ENCODE results near the gene ARHGAP8.
A peak's percentile ranks its signal among the peaks of the same experiment; 100 is the strongest.

The ARHGAP8 gene

GRCh38 chr22:44721213-44721612 is 31.2 kb upstream of the ARHGAP8 start:
- Histone ChIP-seq H2AK5ac (ENCODE audit: low read depth, low read length) (peak overlapping the region; percentile 91), H2BK12ac (ENCODE audit: low read length) (peak overlapping the region; percentile 85), H3K4me3 (ENCODE audit: low read length in 2 of 2) (no peak overlapping the region), H3K4ac (ENCODE audit: low read length) (no peak overlapping the region), H2BK15ac (ENCODE audit: low read length) (peak overlapping the region; percentile 79), H4K91ac (ENCODE audit: low read depth, low read length, poor library complexity) (no peak overlapping the region), H2BK5ac (ENCODE audit: low read length) (peak overlapping the region; percentile 92), H3K23ac (ENCODE audit: low read depth, low read length, poor library complexity) (no peak overlapping the region), H2AFZ (ENCODE audit: low read length) (peak overlapping the region; percentile 56), H3K4me2 (ENCODE audit: insufficient read depth, low read length, poor library complexity, severe bottlenecking) (no peak overlapping the region), H2BK120ac (ENCODE audit: low read depth, low read length) (no peak overlapping the region), H3K9me3 (replicated peaks in 1 of 2; ENCODE audit: control insufficient read depth in 2 of 2, insufficient read depth in 1 of 2, low read depth in 1 of 2, low read length in 2 of 2) (no peaks in the 10 kb centered on the region), H3K14ac (ENCODE audit: low read length) (no peak overlapping the region), H3K27me3 (ENCODE audit: control insufficient read depth in 3 of 3, insufficient read depth in 3 of 3, low read depth in 1 of 3, low read length in 3 of 3) (no peaks in the 10 kb centered on the region), H3K27ac (replicated peaks; ENCODE audit: low read length) (peak overlapping the region; percentile 81), H3K4me1 (ENCODE audit: control insufficient read depth in 2 of 2, insufficient read depth in 1 of 2, low read depth in 1 of 2, low read length in 2 of 2) (peaks cover 3 to 34% of the 10 kb centered on the region in 2 donors), H3K9ac (ENCODE audit: low read depth, low read length, poor library complexity) (no peak overlapping the region), H3K79me1 (ENCODE audit: low read depth, low read length) (no peaks in the 10 kb centered on the region), H4K8ac (ENCODE audit: low read depth, low read length) (no peak overlapping the region), H3K18ac (ENCODE audit: low read length) (peak overlapping the region; percentile 92), H3K36me3 (replicated peaks in 1 of 2; ENCODE audit: control insufficient read depth in 2 of 2, insufficient read depth in 2 of 2, low read length in 2 of 2) (no peaks in the 10 kb centered on the region)
- WGBS, 2 donors (ENCODE audit: extremely low coverage in 2 of 2, insufficient read length in 2 of 2, insufficient replicate concordance in 1 of 2), result no CpG with 5 or more reads among the region's 7 CpGs
- peak; percentile 48 for DNase-seq (ENCODE audit: low spot score)

GRCh38 chr22:44722611-44723010 is 29.8 kb upstream of the ARHGAP8 start:
- peak overlapping the region; percentile 91 for H2AK5ac ChIP-seq (ENCODE audit: low read depth, low read length)
- H3K27me3 ChIP-seq (ENCODE audit: control insufficient read depth in 3 of 3, insufficient read depth in 3 of 3, low read depth in 1 of 3, low read length in 3 of 3), result no peaks in the 10 kb centered on the region
- H3K4me3 ChIP-seq (ENCODE audit: low read length in 2 of 2), result no peak overlapping the region
- no peak overlapping the region for H4K8ac ChIP-seq (ENCODE audit: low read depth, low read length)
- H3K36me3 ChIP-seq (replicated peaks in 1 of 2; ENCODE audit: control insufficient read depth in 2 of 2, insufficient read depth in 2 of 2, low read length in 2 of 2), result no peaks in the 10 kb centered on the region
- DNase-seq (ENCODE audit: low spot score), result no peak
- peaks cover 3 to 34% of the 10 kb centered on the region in 2 donors for H3K4me1 ChIP-seq (ENCODE audit: control insufficient read depth in 2 of 2, insufficient read depth in 1 of 2, low read depth in 1 of 2, low read length in 2 of 2)
- no peak overlapping the region for H2BK12ac ChIP-seq (ENCODE audit: low read length)
- H2BK5ac ChIP-seq (ENCODE audit: low read length), result peak overlapping the region; percentile 92
- no peak overlapping the region for H4K91ac ChIP-seq (ENCODE audit: low read depth, low read length, poor library complexity)
- no peak overlapping the region for H3K4me2 ChIP-seq (ENCODE audit: insufficient read depth, low read length, poor library complexity, severe bottlenecking)
- no peak overlapping the region for H2AFZ ChIP-seq (ENCODE audit: low read length)
- H3K23ac ChIP-seq (ENCODE audit: low read depth, low read length, poor library complexity), result peak overlapping the region; percentile 22
- H3K27ac ChIP-seq (replicated peaks; ENCODE audit: low read length), result no peak overlapping the region
- H3K79me1 ChIP-seq (ENCODE audit: low read depth, low read length), result peaks cover 2% of the 10 kb centered on the region
- peak overlapping the region; percentile 79 for H2BK15ac ChIP-seq (ENCODE audit: low read length)
- no peak overlapping the region for H3K18ac ChIP-seq (ENCODE audit: low read length)
- H3K4ac ChIP-seq (ENCODE audit: low read length), result no peak overlapping the region
- no peak overlapping the region for H3K9ac ChIP-seq (ENCODE audit: low read depth, low read length, poor library complexity)
- H2BK120ac ChIP-seq (ENCODE audit: low read depth, low read length), result peak overlapping the region; percentile 25
- H3K9me3 ChIP-seq (replicated peaks in 1 of 2; ENCODE audit: control insufficient read depth in 2 of 2, insufficient read depth in 1 of 2, low read depth in 1 of 2, low read length in 2 of 2), result no peaks in the 10 kb centered on the region
- H3K14ac ChIP-seq (ENCODE audit: low read length), result no peak overlapping the region
- no CpG with 5 or more reads among the region's 2 CpGs for WGBS, 2 donors (ENCODE audit: extremely low coverage in 2 of 2, insufficient read length in 2 of 2, insufficient replicate concordance in 1 of 2)

- Histone ChIP-seq H3K4me1 (ENCODE audit: control insufficient read depth in 2 of 2, insufficient read depth in 1 of 2, low read depth in 1 of 2, low read length in 2 of 2) (peaks cover 3 to 34% of the 10 kb centered on the region in 2 donors), H2AK5ac (ENCODE audit: low read depth, low read length) (no peak overlapping the region), H3K23ac (ENCODE audit: low read depth, low read length, poor library complexity) (no peak overlapping the region), H2BK120ac (ENCODE audit: low read depth, low read length) (no peak overlapping the region), H4K91ac (ENCODE audit: low read depth, low read length, poor library complexity) (no peak overlapping the region), H3K9ac (ENCODE audit: low read depth, low read length, poor library complexity) (no peak overlapping the region), H2AFZ (ENCODE audit: low read length) (no peak overlapping the region), H3K79me1 (ENCODE audit: low read depth, low read length) (peaks cover 4% of the 10 kb centered on the region), H3K18ac (ENCODE audit: low read length) (no peak overlapping the region), H3K4ac (ENCODE audit: low read length) (no peak overlapping the region), H3K9me3 (replicated peaks in 1 of 2; ENCODE audit: control insufficient read depth in 2 of 2, insufficient read depth in 1 of 2, low read depth in 1 of 2, low read length in 2 of 2) (no peaks in the 10 kb centered on the region), H3K4me3 (ENCODE audit: low read length in 2 of 2) (no peak overlapping the region), H2BK5ac (ENCODE audit: low read length) (no peak overlapping the region), H2BK12ac (ENCODE audit: low read length) (no peak overlapping the region), H3K4me2 (ENCODE audit: insufficient read depth, low read length, poor library complexity, severe bottlenecking) (no peak overlapping the region), H3K14ac (ENCODE audit: low read length) (no peak overlapping the region), H3K27me3 (ENCODE audit: control insufficient read depth in 3 of 3, insufficient read depth in 3 of 3, low read depth in 1 of 3, low read length in 3 of 3) (no peaks in the 10 kb centered on the region), H3K36me3 (replicated peaks in 1 of 2; ENCODE audit: control insufficient read depth in 2 of 2, insufficient read depth in 2 of 2, low read length in 2 of 2) (peaks cover 0 to 1% of the 10 kb centered on the region in 2 donors), H3K27ac (replicated peaks; ENCODE audit: low read length) (no peak overlapping the region), H2BK15ac (ENCODE audit: low read length) (no peak overlapping the region), H4K8ac (ENCODE audit: low read depth, low read length) (no peak overlapping the region)
- DNase-seq (ENCODE audit: low spot score), result no peak
- no CpG with 5 or more reads among the region's 2 CpGs for WGBS, 2 donors (ENCODE audit: extremely low coverage in 2 of 2, insufficient read length in 2 of 2, insufficient replicate concordance in 1 of 2)
These were observed 28.6 kb upstream of the ARHGAP8 start for GRCh38 chr22:44723801-44724200.

- Histone ChIP-seq H3K4ac (ENCODE audit: low read length) (no peak overlapping the region), H3K27ac (replicated peaks; ENCODE audit: low read length) (no peak overlapping the region), H2BK120ac (ENCODE audit: low read depth, low read length) (no peak overlapping the region), H3K79me1 (ENCODE audit: low read depth, low read length) (peaks cover 6% of the 10 kb centered on the region), H2BK5ac (ENCODE audit: low read length) (no peak overlapping the region), H4K91ac (ENCODE audit: low read depth, low read length, poor library complexity) (no peak overlapping the region), H3K14ac (ENCODE audit: low read length) (no peak overlapping the region), H3K18ac (ENCODE audit: low read length) (no peak overlapping the region), H2BK12ac (ENCODE audit: low read length) (no peak overlapping the region), H3K4me1 (ENCODE audit: control insufficient read depth in 2 of 2, insufficient read depth in 1 of 2, low read depth in 1 of 2, low read length in 2 of 2) (peaks cover 7 to 32% of the 10 kb centered on the region in 2 donors), H3K9me3 (replicated peaks in 1 of 2; ENCODE audit: control insufficient read depth in 2 of 2, insufficient read depth in 1 of 2, low read depth in 1 of 2, low read length in 2 of 2) (no peaks in the 10 kb centered on the region), H3K36me3 (replicated peaks in 1 of 2; ENCODE audit: control insufficient read depth in 2 of 2, insufficient read depth in 2 of 2, low read length in 2 of 2) (peaks cover 0 to 1% of the 10 kb centered on the region in 2 donors), H3K23ac (ENCODE audit: low read depth, low read length, poor library complexity) (no peak overlapping the region), H2BK15ac (ENCODE audit: low read length) (no peak overlapping the region), H3K27me3 (ENCODE audit: control insufficient read depth in 3 of 3, insufficient read depth in 3 of 3, low read depth in 1 of 3, low read length in 3 of 3) (no peaks in the 10 kb centered on the region), H3K4me2 (ENCODE audit: insufficient read depth, low read length, poor library complexity, severe bottlenecking) (no peak overlapping the region), H2AK5ac (ENCODE audit: low read depth, low read length) (peak overlapping the region; percentile 82), H2AFZ (ENCODE audit: low read length) (no peak overlapping the region), H3K4me3 (ENCODE audit: low read length in 2 of 2) (no peak overlapping the region), H4K8ac (ENCODE audit: low read depth, low read length) (no peak overlapping the region), H3K9ac (ENCODE audit: low read depth, low read length, poor library complexity) (no peak overlapping the region)
- no peak for DNase-seq (ENCODE audit: low spot score)
- WGBS, 2 donors (ENCODE audit: extremely low coverage in 2 of 2, insufficient read length in 2 of 2, insufficient replicate concordance in 1 of 2), result no CpG with 5 or more reads among the region's 6 CpGs
These were observed 28.0 kb upstream of the ARHGAP8 start for GRCh38 chr22:44724416-44724815.

Data from neuronal stem cell (in vitro differentiated cells).